GM12878 (cell line): Measurements from ENCODE around the gene MRPS25. TPM values are rescaled to one million over a fixed set of nuclear protein-coding genes. Genes with fewer than 3 reads are reported as not detected.

Source experiments
- ATAC-seq: fragments of 200-7000 bp; cut with Tn5 transposase; 3 replicates; pipeline ENCODE4 v1.9.1; 2020; ENCODE audit warnings: mild to moderate bottlenecking, moderate library complexity
- BruUV-seq: library from RNA; stranded (reverse); fragments of 400-500 nt; replicated peaks from 2 replicates; lab custom pipeline; 2021; lab: Mats Ljungman, UMichigan
- CTCF ChIA-PET: fragments of 300-600 bp; sonication (Branson Sonifier 250); formaldehyde crosslinking; extraction: SDS; loops from one replicate; lab custom pipeline; 2021; ENCODE audit warnings: inconsistent platforms; lab: Yijun Ruan, JAX
- POLR2A ChIA-PET: fragments of 350-600 bp; formaldehyde crosslinking; extraction: SDS; loops from one replicate; lab custom pipeline; 2021; ENCODE audit warnings: inconsistent platforms; lab: Charles Lee
- RAD21 ChIA-PET: fragments of 300-600 bp; sonication (Branson Sonifier 250); formaldehyde crosslinking; loops from one replicate; lab custom pipeline; 2023; ENCODE audit warnings: antibody characterized with exemption; ENCODE audit not compliant: unreplicated experiment; lab: Charles Lee
- SMC1A ChIA-PET: fragments of 300-600 bp; sonication (Branson Sonifier 250); formaldehyde crosslinking; loops from one replicate; lab custom pipeline; 2023; ENCODE audit not compliant: unreplicated experiment, uncharacterized antibody; lab: Charles Lee
- DNase-seq: peaks from one replicate; pipeline ENCODE4 v3.0.0-alpha.2; 2011; ENCODE audit warnings: low read depth, low spot score
- FAIRE-seq: peaks from 3 replicates; lab custom pipeline; 2011; peaks lifted over from hg19 to GRCh38; lab: Jason Lieb, UNC
- H2AFZ ChIP-seq: 2 replicates; pipeline ENCODE4 v1.6.0; 2011; ENCODE audit warnings: low read depth, low read length, control low read depth; ENCODE audit not compliant: control insufficient read depth
- H3K27ac ChIP-seq: 2 replicates; pipeline ENCODE4 v1.5.1; 2011; ENCODE audit warnings: control low read depth; ENCODE audit not compliant: control insufficient read depth, insufficient read depth
- H3K27me3 ChIP-seq, 2 experiments: replicated peaks in 1 of 2; 2 replicates each; pipeline versions ENCODE4 v1.6.0 to v1.6.1; 2011; ENCODE audit warnings: low read length in 1 of 2; ENCODE audit not compliant: control insufficient read depth in 2 of 2, insufficient read depth in 2 of 2
- H3K36me3 ChIP-seq, 2 experiments: 2 replicates each; pipeline ENCODE4 v1.5.1; 2011; ENCODE audit warnings: low read length in 1 of 2; ENCODE audit not compliant: control insufficient read depth in 2 of 2, insufficient read depth in 2 of 2
- H3K4me1 ChIP-seq: 2 replicates; pipeline ENCODE4 v1.6.1; 2011; ENCODE audit warnings: mild to moderate bottlenecking, low read length, moderate library complexity, mixed read lengths; ENCODE audit not compliant: control insufficient read depth, insufficient read depth
- H3K4me2 ChIP-seq: 2 replicates; pipeline ENCODE4 v1.6.0; 2011; ENCODE audit warnings: control low read depth; ENCODE audit not compliant: control insufficient read depth, insufficient read depth
- H3K4me3 ChIP-seq: fragments of 200-600 bp; sonication (generic); 2 replicates; pipeline ENCODE4 v1.5.1; 2016
- H3K79me2 ChIP-seq: 2 replicates; pipeline ENCODE4 v1.6.0; 2011; ENCODE audit warnings: low read length; ENCODE audit not compliant: control insufficient read depth, insufficient read depth
- H3K9ac ChIP-seq: 2 replicates; pipeline ENCODE4 v1.8.0; 2011; ENCODE audit warnings: low read length, control low read depth, mixed read lengths; ENCODE audit not compliant: control insufficient read depth, insufficient read depth
- H3K9me3 ChIP-seq: replicated peaks from 3 replicates; pipeline ENCODE4 v1.5.1; 2011; ENCODE audit warnings: mild to moderate bottlenecking, low read length; ENCODE audit not compliant: control insufficient read depth, insufficient read depth
- H4K20me1 ChIP-seq: 2 replicates; pipeline ENCODE4 v1.6.0; 2011; ENCODE audit not compliant: control insufficient read depth, insufficient read depth
- KDM1A ChIP-seq: fragments of 200-600 bp; sonication (generic); IDR thresholded peaks from 2 replicates; pipeline ENCODE4 v1.6.1; 2016; ENCODE audit warnings: borderline replicate concordance
- YBX1 ChIP-seq: fragments of 450-650 bp; IDR thresholded peaks from 2 replicates; pipeline ENCODE4 v1.6.1; 2016; ENCODE audit warnings: antibody characterized with exemption
- ZBTB11 ChIP-seq: fragments of 450-650 bp; formaldehyde crosslinking; IDR thresholded peaks from 2 replicates; pipeline ENCODE4 v1.5.0; 2022; ENCODE audit warnings: mild to moderate bottlenecking, missing genetic modification characterization
- WGBS: methylation state at CpG from one replicate; pipeline ENCODE4 v1.1.6; 2016; ENCODE audit warnings: low lambda C conversion rate; ENCODE audit not compliant: insufficient replicate concordance, insufficient coverage; ENCODE audit errors: missing lambda C conversion rate; 5-methylcytosine and 5-hydroxymethylcytosine counted together
- in situ Hi-C: fragments of 300-500 bp; cut with MboI; formaldehyde crosslinking; loops from 9 replicates; pipeline ENCODE4 v1.14.3; 2018; ENCODE audit warnings: mixed read lengths
- intact Hi-C: fragments of 100-400 bp; cut with micrococcal nuclease; formaldehyde crosslinking; loops from one replicate; pipeline ENCODE4 v1.14.2; 2022; ENCODE audit not compliant: unreplicated experiment
- polyA plus RNA-seq, 11 experiments: library from polyadenylated mRNA; depleted of rRNA in 4 of 11; unstranded in 6 of 11; stranded (reverse) in 5 of 11; fragments of >200 nt; fragmentation: Nextera tagmentation in 4 of 11; fragmentation: Illumina TruSeq in 1 of 11; extraction: Ambion mirVana in 4 of 11; extraction: Trizol in 1 of 11; gene quantifications; 1 replicate in 1 of 11; 2 replicates in 10 of 11; pipeline versions ENCODE4 v1.2.1 to v1.2.3, GENCODE V29; 2011 to 2016; ENCODE audit warnings: inconsistent platforms in 2 of 11, missing spikeins in 2 of 11, low read depth in 1 of 11
- total RNA-seq, 4 experiments: library from RNA; depleted of rRNA in 3 of 4; stranded (reverse); fragments of >200 nt in 3 of 4; fragmentation: Illumina TruSeq in 1 of 4; extraction: Trizol in 1 of 4; gene quantifications; 2 replicates each; pipeline versions ENCODE4 v1.2.1 to v1.2.3, GENCODE V29; 2013 to 2021

Gene MRPS25
- total and polyA plus RNA-seq, 10 of the 15 experiments (the other 5 are each of a cell fraction or from before 2014, with no cell fraction given), result 17.0 to 114 (median 62.2) TPM

- TF ChIP-seq ZBTB11 (no peak), KDM1A (no peak)
These were observed 20.8 kb downstream of the MRPS25 start (continued) for GRCh38 chr3:15044326-15044725.

GRCh38 chr3:15043408-15044171 is 21.5 kb downstream of the MRPS25 start:
- Histone ChIP-seq H3K9me3 (no peaks in the 10 kb centered on the region), H3K4me1 (peaks cover 9% of the 10 kb centered on the region), H3K36me3 (peaks cover 29 to 72% of the 10 kb centered on the region in 2 experiments), H3K4me2 (no peak overlapping the region), H3K27ac (no peak overlapping the region), H3K9ac (no peak overlapping the region), H2AFZ (no peak overlapping the region), H3K79me2 (no peaks in the 10 kb centered on the region), H3K4me3 (no peak overlapping the region), H4K20me1 (no peaks in the 10 kb centered on the region), H3K27me3 (no peaks in the 10 kb centered on the region)
- POLR2A ChIA-PET, result no interaction called here
- BruUV-seq, result no TSS peak
- RAD21 ChIA-PET, result no interaction called here
- DNase-seq, result no peak
- ATAC-seq, result no peak
- SMC1A ChIA-PET, result interaction anchor here (1.1 kb wide), 1 partner anchor 7 kb away, joined by 3 read pairs; no protein-coding TSS in a partner anchor
- CTCF ChIA-PET, result interaction anchor here (1.0 to 1.1 kb wide), 2 partner anchors 8 to 85 kb away, joined by 3 read pairs; no protein-coding TSS in a partner anchor
- intact Hi-C loops, result no loop called here
- in situ Hi-C loops, result no loop called here
- WGBS, result 83% methylated on average over 11 of the region's 11 CpGs
- no peak for TF ChIP-seq YBX1
- FAIRE-seq, result peak; percentile 75
